ENCODE measurements around the gene RPS6KA1.
A peak's percentile ranks its signal among the peaks of the same experiment; 100 is the strongest.
"Not testable (repeated sequence)": the region's sequence is repeated elsewhere in the genome, so short reads cannot be mapped to it uniquely, and the experiment has no call there.

RPS6KA1 gene

GRCh38 chr1:26529655-26530409, at the start of gene RPS6KA1:
Gene RPS6KA1, plus strand, starts transcription at chr1:26529761. Its CDS starts 160 bp downstream, at chr1:26529921.
- ATAC-seq (peak; percentile 90), DNase-seq (ENCODE audit: low spot score in 2 of 2) (peak; percentile 59 to 84)
- peaks cover 32% of the 10 kb centered on the region for H3K4me1 Mint-ChIP-seq
- peak within 1 kb of the TSS; percentile 95 for H3K27ac Mint-ChIP-seq
- H3K36me3 Mint-ChIP-seq = no peaks in the 10 kb centered on the region
- peak within 1 kb of the TSS; percentile 84 for H3K4me3 Mint-ChIP-seq
- H3K9me3 Mint-ChIP-seq = no peaks in the 10 kb centered on the region

GRCh38 chr1:26482921-26483320, 46.6 kb upstream of the RPS6KA1 start:
- no peak for ATAC-seq
- no peaks in the 10 kb centered on the region for H3K4me1 Mint-ChIP-seq
- H3K27ac Mint-ChIP-seq = peak overlapping the region; percentile 81
- no peak overlapping the region for H3K4me3 Mint-ChIP-seq
- H3K9me3 Mint-ChIP-seq = no peaks in the 10 kb centered on the region
- peaks cover 41% of the 10 kb centered on the region for H3K36me3 Mint-ChIP-seq
- no peak for DNase-seq (ENCODE audit: low spot score in 2 of 2)

GRCh38 chr1:26483980-26484379, 45.6 kb upstream of the RPS6KA1 start:
- Mint-ChIP-seq H3K4me1 (no peaks in the 10 kb centered on the region), H3K36me3 (peaks cover 32% of the 10 kb centered on the region), H3K27ac (peak overlapping the region; percentile 5), H3K4me3 (no peak overlapping the region), H3K9me3 (no peaks in the 10 kb centered on the region)
- DNase-seq (ENCODE audit: low spot score in 2 of 2) (no peak), ATAC-seq (no peak)

- no peak for DNase-seq (ENCODE audit: low spot score in 2 of 2)
- Mint-ChIP-seq H3K27ac (no peak overlapping the region), H3K4me1 (no peaks in the 10 kb centered on the region), H3K36me3 (no peaks in the 10 kb centered on the region), H3K4me3 (no peak overlapping the region), H3K9me3 (no peaks in the 10 kb centered on the region)
- no peak for ATAC-seq
Observed at GRCh38 chr1:26490155-26490554, 39.4 kb upstream of the RPS6KA1 start.

DNA sequence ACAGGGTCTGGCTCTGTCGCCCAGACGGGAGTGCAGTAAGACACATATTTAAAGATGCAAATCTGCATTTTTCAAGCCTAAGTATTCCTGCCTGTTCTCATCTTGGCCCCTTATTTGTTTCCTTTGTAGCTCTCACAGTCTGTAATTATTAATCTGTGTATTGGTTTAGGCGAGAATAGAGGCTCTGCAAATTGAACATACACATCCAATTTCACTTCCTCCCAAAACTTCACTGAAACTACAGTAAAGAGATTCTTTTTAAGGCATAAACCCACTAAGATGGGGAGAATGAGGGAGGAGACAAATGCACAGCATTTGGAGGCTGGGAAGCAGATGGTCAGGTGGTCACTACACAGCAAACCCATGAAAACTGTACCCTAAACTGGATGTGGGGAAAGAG, 36.3 kb upstream of the RPS6KA1 start:
- Mint-ChIP-seq H3K4me3 (no peak overlapping the region), H3K4me1 (no peaks in the 10 kb centered on the region), H3K9me3 (no peaks in the 10 kb centered on the region), H3K27ac (no peak overlapping the region), H3K36me3 (no peaks in the 10 kb centered on the region)
- DNase-seq (ENCODE audit: low spot score in 2 of 2) (no peak), ATAC-seq (no peak)

- H3K27ac Mint-ChIP-seq = no peak overlapping the region
- DNase-seq (ENCODE audit: low spot score in 2 of 2) = no peak
- H3K4me3 Mint-ChIP-seq = no peak overlapping the region
- no peaks in the 10 kb centered on the region for H3K36me3 Mint-ChIP-seq
- ATAC-seq = no peak
- H3K4me1 Mint-ChIP-seq = no peaks in the 10 kb centered on the region
- no peaks in the 10 kb centered on the region for H3K9me3 Mint-ChIP-seq
Observed at GRCh38 chr1:26493938-26494337, 35.6 kb upstream of the RPS6KA1 start.

GRCh38 chr1:26496861-26497260, 32.7 kb upstream of the RPS6KA1 start:
- Mint-ChIP-seq H3K36me3 (no peaks in the 10 kb centered on the region), H3K4me1 (no peaks in the 10 kb centered on the region), H3K9me3 (no peaks in the 10 kb centered on the region), H3K4me3 (no peak overlapping the region), H3K27ac (peak overlapping the region; percentile 67)
- ATAC-seq (no peak), DNase-seq (ENCODE audit: low spot score in 2 of 2) (no peak)

DNA sequence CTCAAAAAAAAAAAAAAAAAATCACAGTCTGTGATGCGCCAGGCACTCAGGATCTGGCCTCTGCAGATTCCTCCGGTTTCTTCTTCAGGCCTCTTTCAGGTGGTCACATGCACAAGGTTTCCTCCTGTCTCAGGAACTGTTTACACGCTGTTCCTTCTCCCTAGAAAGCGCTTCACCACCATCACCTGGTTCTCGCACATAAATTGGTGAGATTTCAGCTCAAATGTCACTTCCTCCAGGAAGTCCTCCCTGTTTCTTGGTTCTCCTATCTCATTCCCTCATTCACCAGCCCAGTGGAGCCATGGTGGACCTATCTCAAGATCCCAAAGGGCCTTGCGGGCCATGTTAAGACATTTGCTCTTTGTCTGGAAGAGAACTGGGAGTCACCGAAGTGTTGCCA, 30.7 kb upstream of the RPS6KA1 start:
- no peak for ATAC-seq
- DNase-seq (ENCODE audit: low spot score in 2 of 2) = no peak
- Mint-ChIP-seq H3K4me3 (no peak overlapping the region), H3K36me3 (no peaks in the 10 kb centered on the region), H3K27ac (no peak overlapping the region), H3K4me1 (no peaks in the 10 kb centered on the region), H3K9me3 (no peaks in the 10 kb centered on the region)

DNA sequence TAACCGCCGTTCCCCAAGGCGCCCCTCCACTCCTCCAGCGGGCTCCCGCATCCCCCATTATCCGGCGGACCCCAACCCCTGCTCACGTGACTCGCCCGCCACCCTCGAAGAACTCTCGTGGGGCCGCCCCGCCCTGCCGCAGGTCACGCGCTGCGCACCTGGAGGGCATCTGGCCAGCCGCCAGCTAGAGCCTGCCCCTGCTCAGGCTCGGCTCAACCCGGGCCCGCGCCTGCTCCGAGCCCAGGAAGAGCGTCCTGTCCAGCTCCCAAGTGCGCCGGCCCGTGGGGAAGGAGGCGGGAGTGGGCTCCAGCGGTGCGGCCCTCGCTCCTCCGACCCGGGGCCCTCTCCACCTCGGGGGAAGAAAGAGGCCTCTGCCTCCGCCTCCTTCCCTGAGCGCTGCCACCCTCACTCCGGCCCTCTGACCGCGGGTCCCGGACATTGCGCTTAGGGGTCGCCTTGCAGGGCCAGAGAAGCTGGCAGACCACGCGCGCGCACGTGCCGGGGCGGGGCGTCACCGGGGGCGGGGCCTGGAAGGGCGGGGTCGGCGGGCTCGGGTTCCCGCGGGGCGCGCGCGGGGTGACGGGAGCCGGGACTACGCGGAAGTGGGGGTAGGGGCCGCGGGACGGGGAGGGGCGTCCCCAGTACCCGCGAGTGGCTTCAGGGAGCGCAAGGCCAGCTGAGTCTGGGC, 28.9 kb upstream of the RPS6KA1 start:
- Mint-ChIP-seq H3K27ac (peak overlapping the region; percentile 86), H3K9me3 (no peaks in the 10 kb centered on the region), H3K4me1 (no peaks in the 10 kb centered on the region), H3K36me3 (no peaks in the 10 kb centered on the region), H3K4me3 (peak overlapping the region; percentile 79)
- ATAC-seq = peak; percentile 80
- DNase-seq (ENCODE audit: low spot score in 2 of 2) = peak; percentile 93 to 96

DNA sequence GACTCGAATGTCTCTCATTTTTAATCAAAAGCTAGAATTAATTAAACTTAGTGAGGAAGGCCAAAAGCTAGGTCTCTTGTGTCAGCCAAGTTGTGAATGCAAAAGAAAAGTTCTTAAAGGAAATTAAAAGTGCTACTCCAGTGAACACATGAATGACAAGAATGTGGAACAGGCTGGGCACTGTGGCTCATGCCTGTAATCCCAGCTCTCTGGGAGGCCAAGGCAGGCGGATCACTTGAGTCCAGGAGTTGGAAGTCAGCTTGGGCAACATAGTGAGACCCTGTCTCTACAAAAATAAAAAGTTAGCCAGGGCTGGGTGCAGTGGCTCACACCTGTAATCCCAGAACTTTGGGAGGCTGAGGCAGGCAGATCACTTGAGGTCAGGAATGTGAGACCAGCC, 18.9 kb upstream of the RPS6KA1 start:
- H3K4me1 Mint-ChIP-seq; H3K36me3 Mint-ChIP-seq; H3K9me3 Mint-ChIP-seq; ATAC-seq; H3K27ac Mint-ChIP-seq; DNase-seq (ENCODE audit: low spot score in 2 of 2); H3K4me3 Mint-ChIP-seq: not testable (repeated sequence)

DNA sequence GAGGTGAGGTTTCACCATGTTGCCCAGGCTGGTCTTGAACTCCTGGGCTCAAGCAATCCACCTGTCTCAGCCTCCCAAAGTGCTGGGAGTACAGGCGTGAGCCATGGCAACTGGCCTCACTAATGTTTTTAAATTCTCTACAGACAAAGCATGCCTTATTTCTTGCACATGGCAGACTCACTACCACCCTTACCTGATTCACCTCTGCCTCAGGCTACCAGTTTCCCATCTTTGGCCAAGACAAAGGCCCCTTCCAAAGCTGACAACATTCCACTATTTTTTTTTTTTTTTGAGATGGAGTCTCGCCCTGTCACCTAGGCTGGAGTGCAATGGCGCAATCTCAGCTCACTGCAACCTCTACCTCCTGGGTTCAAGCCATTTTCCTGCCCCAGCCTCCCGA, 13.7 kb upstream of the RPS6KA1 start:
- H3K9me3 Mint-ChIP-seq; ATAC-seq; H3K27ac Mint-ChIP-seq; H3K36me3 Mint-ChIP-seq; H3K4me1 Mint-ChIP-seq; H3K4me3 Mint-ChIP-seq; DNase-seq (ENCODE audit: low spot score in 2 of 2): not testable (repeated sequence)

GRCh38 chr1:26516987-26517765, 12.4 kb upstream of the RPS6KA1 start:
- Mint-ChIP-seq H3K4me3 (no peak overlapping the region), H3K9me3 (no peaks in the 10 kb centered on the region), H3K4me1 (no peaks in the 10 kb centered on the region), H3K27ac (no peak overlapping the region), H3K36me3 (no peaks in the 10 kb centered on the region)
- no peak for DNase-seq (ENCODE audit: low spot score in 2 of 2)
- no peak for ATAC-seq

- H3K4me3 Mint-ChIP-seq = no peak overlapping the region
- H3K9me3 Mint-ChIP-seq = no peaks in the 10 kb centered on the region
- H3K4me1 Mint-ChIP-seq = no peaks in the 10 kb centered on the region
- H3K36me3 Mint-ChIP-seq = no peaks in the 10 kb centered on the region
- no peak for DNase-seq (ENCODE audit: low spot score in 2 of 2)
- H3K27ac Mint-ChIP-seq = no peak overlapping the region
- no peak for ATAC-seq
Observed at GRCh38 chr1:26517766-26518049, 11.9 kb upstream of the RPS6KA1 start.

DNA sequence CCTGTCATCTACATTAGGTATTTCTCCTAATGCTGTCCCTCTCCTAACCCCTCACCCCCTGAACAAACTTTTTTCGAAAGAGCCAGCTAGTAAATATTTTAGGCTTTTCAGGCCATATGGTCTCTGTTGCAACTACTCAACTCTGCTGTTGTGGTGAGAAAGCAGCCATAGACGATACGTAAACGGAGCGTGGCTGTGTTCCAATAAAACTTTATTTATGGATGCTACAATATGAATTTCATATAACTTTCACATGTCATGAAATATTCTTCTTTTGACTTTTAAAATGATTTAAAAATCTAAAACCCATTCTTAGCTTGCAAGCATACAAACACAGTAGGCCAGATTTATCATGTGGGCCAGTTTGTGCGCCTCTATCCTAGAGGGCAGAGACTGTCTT, 11.2 kb upstream of the RPS6KA1 start:
- no peaks in the 10 kb centered on the region for H3K36me3 Mint-ChIP-seq
- H3K27ac Mint-ChIP-seq = no peak overlapping the region
- DNase-seq (ENCODE audit: low spot score in 2 of 2) = no peak
- H3K4me3 Mint-ChIP-seq = no peak overlapping the region
- H3K4me1 Mint-ChIP-seq = no peaks in the 10 kb centered on the region
- no peaks in the 10 kb centered on the region for H3K9me3 Mint-ChIP-seq
- ATAC-seq = no peak

GRCh38 chr1:26520339-26520738, 9.2 kb upstream of the RPS6KA1 start:
- DNase-seq (ENCODE audit: low spot score in 2 of 2) = no peak

DNA sequence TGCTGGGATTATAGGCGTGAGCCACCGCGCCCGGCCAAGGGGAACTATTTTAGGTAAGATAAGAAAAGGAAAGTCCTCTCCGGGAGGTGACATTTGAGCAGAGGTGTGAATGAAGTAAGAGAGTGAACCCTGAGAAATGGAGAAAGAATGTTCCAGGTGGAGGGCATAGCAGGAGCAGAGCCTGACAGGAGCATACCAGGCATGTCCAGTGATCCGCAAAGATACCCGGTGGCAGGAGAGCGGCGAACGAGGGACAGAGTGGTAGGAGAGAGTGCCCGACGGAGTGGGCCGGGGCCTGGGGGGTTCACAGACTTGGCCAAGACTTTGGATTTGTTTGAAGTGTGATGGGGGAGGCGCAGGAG, 7.9 kb upstream of the RPS6KA1 start:
- Mint-ChIP-seq H3K4me3 (no peak overlapping the region), H3K36me3 (no peaks in the 10 kb centered on the region), H3K4me1 (peaks cover 6% of the 10 kb centered on the region), H3K27ac (no peak overlapping the region), H3K9me3 (no peaks in the 10 kb centered on the region)
- no peak for DNase-seq (ENCODE audit: low spot score in 2 of 2)
- ATAC-seq = no peak

More at GRCh38 chr1:26520339-26520738, 9.2 kb upstream of the RPS6KA1 start:
- ATAC-seq = no peak
- H3K9me3 Mint-ChIP-seq = no peaks in the 10 kb centered on the region
- H3K4me1 Mint-ChIP-seq = peaks cover 6% of the 10 kb centered on the region
- no peaks in the 10 kb centered on the region for H3K36me3 Mint-ChIP-seq
- no peak overlapping the region for H3K27ac Mint-ChIP-seq
- no peak overlapping the region for H3K4me3 Mint-ChIP-seq

All from stimulated activated effector memory CD8-positive, alpha-beta T cell treated with anti-CD3 and anti-CD28 coated beads, Interleukin-12 subunit alpha, Interleukin-12 subunit beta, amount 100 ng/mL, for 72 hours (primary cell).